Measurements from ENCODE around the gene AMBRA1. TPM values are rescaled to one million over a fixed set of nuclear protein-coding genes. Genes with fewer than 3 reads are reported as not detected.

Gene AMBRA1
- total RNA-seq, 1 donor from 2014 or later: 45.8 TPM

DNA sequence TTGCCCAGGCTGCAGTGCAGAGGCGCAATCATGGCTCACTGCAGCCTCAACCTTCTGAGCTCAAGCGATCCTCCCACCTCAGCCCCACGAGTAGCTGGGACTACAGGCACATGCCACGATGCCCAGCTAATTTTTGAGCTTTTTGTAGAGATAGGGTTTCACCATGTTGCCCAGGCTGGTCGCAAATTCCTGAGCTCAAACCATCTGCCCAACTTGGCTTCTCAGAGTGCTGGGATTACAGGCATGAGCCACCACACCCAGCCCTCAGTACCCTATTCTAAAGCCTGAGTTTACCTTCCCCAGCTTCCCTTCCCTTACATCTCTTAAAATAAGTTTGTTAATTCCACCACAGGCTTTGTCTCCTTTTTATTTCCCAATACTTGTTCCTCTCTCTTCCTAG lies 59.1 kb downstream of the AMBRA1 start:
- no peaks in the 10 kb centered on the region for H3K9me3 Mint-ChIP-seq
- TF ChIP-seq, protein P1, sequence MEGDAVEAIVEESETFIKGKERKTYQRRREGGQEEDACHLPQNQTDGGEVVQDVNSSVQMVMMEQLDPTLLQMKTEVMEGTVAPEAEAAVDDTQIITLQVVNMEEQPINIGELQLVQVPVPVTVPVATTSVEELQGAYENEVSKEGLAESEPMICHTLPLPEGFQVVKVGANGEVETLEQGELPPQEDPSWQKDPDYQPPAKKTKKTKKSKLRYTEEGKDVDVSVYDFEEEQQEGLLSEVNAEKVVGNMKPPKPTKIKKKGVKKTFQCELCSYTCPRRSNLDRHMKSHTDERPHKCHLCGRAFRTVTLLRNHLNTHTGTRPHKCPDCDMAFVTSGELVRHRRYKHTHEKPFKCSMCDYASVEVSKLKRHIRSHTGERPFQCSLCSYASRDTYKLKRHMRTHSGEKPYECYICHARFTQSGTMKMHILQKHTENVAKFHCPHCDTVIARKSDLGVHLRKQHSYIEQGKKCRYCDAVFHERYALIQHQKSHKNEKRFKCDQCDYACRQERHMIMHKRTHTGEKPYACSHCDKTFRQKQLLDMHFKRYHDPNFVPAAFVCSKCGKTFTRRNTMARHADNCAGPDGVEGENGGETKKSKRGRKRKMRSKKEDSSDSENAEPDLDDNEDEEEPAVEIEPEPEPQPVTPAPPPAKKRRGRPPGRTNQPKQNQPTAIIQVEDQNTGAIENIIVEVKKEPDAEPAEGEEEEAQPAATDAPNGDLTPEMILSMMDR (conservative IDR thresholded peaks at IDR 0.05): no peak
- H3K27ac Mint-ChIP-seq (ENCODE audit: unreplicated experiment): no peak overlapping the region
- no peak overlapping the region for H3K4me3 Mint-ChIP-seq
- H3K4me1 Mint-ChIP-seq: peaks cover 15% of the 10 kb centered on the region
- H3K36me3 Mint-ChIP-seq (ENCODE audit: low read depth): no peaks in the 10 kb centered on the region
- DNase-seq (ENCODE audit: low read depth, low spot score): no peak
- H3K27me3 Mint-ChIP-seq (ENCODE audit: low read depth): no peaks in the 10 kb centered on the region

DNA sequence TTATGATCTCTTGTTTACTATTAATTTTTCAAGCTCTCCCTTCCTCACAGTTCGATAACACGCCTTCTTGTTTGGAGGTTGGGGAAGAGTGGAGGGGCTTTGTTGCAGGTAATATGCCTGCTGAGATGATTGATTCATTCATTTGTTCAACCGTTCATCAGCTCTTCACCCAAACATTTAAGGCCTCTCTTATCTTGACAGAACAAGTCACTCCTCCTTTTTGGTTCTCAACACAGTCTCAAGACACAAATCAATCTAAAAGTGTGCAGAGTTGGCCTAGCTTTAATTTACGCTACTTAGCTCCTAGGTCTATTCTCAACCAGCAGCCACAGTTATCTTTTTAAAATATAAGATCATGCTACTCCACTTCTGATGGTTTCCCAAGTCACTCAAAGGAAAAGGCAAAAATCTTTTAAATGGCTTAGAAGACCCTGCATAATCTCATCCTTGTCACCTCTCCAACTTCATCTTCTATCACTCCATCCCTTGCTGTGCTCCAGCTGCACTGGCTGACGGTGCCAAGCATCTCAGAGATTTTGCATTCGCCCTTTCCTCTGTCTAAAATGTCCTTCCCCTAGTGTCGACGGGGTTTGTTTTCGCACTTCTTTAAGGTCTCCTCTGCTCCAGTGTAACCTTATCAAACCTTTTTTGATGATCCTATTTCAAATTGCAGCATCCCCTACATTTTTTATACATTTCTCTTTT lies 60.3 kb downstream of the AMBRA1 start:
- Mint-ChIP-seq H3K27ac (ENCODE audit: unreplicated experiment) (no peak overlapping the region), H3K9me3 (no peaks in the 10 kb centered on the region), H3K4me1 (peaks cover 21% of the 10 kb centered on the region), H3K4me3 (no peak overlapping the region), H3K36me3 (ENCODE audit: low read depth) (no peaks in the 10 kb centered on the region), H3K27me3 (ENCODE audit: low read depth) (no peaks in the 10 kb centered on the region)
- TF ChIP-seq, protein P1 (conservative IDR thresholded peaks at IDR 0.05): no peak
- DNase-seq (ENCODE audit: low read depth, low spot score): no peak

DNA sequence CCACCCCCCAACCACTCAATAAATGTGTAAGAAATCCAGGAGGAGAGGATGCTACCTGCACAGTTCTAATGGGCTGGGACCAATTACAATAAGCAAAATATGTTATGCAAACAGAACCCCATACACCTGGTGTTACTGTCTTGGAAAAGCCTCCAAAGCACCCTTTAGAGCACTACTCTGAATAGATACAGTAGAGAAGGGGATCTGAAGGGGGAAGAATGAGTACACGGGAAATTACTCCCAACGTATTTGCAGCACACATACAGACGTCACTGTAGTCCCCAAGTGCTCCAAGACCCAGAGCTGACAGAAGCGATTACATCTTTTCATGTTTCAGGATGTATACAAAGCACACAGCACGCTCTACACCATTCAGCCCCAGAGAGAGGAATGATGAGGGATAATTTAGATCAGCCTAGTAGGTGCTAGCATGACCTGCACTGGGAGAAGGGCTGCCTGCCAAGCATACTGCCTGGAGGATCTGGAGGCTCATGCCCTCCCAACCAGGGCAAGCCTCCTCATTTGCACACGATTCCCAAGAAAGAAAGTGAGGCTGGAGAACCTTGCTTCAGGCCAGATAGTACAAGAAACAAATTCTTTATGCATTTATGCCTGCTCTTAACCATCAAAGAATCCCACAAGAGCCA lies 63.8 kb downstream of the AMBRA1 start:
- no peaks in the 10 kb centered on the region for H3K36me3 Mint-ChIP-seq (ENCODE audit: low read depth)
- DNase-seq (ENCODE audit: low read depth, low spot score): no peak
- no peak overlapping the region for H3K27ac Mint-ChIP-seq (ENCODE audit: unreplicated experiment)

DNA sequence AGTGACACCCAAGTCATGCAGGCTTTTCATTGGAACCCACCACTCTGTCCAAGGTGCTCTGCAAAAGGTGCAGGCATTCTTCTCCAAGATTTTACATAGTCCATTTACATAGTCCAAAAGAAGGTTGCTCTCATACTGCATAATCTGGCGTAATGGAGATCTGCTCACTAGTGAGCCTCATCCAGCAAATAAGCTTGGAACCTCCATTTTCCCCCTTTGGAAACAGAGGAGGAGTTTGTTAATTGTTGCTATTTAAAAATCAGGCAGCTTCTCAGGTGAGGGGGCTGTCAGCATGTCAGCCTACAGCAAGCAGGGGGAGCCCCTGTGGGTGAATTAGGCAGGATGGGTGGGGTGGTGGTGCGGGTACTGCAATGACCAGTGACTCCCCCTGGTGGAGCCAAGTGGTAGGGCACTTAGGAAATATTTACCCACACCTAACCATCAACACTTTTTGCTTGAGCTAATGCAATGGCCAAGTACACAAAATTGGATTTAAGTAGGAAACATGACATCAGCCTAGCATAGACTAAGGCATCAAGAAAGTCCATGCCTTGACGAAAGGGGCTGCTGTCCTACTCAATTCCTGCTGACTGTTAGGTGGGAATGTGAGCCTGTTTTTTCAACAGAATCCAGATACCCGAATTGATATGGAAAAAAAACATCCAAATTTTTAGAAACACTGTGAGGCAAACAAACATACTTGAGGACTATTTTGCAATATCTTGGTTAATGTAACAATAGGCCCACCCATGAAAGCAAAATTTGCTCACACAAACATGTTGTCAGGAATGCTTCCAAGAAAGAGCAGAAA lies 64.5 kb downstream of the AMBRA1 start:
- H3K36me3 Mint-ChIP-seq (ENCODE audit: low read depth): no peaks in the 10 kb centered on the region
- H3K4me1 Mint-ChIP-seq: peaks cover 8% of the 10 kb centered on the region
- DNase-seq (ENCODE audit: low read depth, low spot score): peak; percentile 58
- no peak overlapping the region for H3K4me3 Mint-ChIP-seq
- H3K27me3 Mint-ChIP-seq (ENCODE audit: low read depth): no peaks in the 10 kb centered on the region
- H3K9me3 Mint-ChIP-seq: no peaks in the 10 kb centered on the region
- H3K27ac Mint-ChIP-seq (ENCODE audit: unreplicated experiment): no peak overlapping the region
- TF ChIP-seq, protein P1 (conservative IDR thresholded peaks at IDR 0.05): peak; percentile 87

More for the DNA sequence above, 63.8 kb downstream of the AMBRA1 start:
- H3K27me3 Mint-ChIP-seq (ENCODE audit: low read depth): no peaks in the 10 kb centered on the region
- H3K4me1 Mint-ChIP-seq: peaks cover 8% of the 10 kb centered on the region
- no peaks in the 10 kb centered on the region for H3K9me3 Mint-ChIP-seq
- no peak overlapping the region for H3K4me3 Mint-ChIP-seq
- TF ChIP-seq, protein P1 (conservative IDR thresholded peaks at IDR 0.05): no peak

DNA sequence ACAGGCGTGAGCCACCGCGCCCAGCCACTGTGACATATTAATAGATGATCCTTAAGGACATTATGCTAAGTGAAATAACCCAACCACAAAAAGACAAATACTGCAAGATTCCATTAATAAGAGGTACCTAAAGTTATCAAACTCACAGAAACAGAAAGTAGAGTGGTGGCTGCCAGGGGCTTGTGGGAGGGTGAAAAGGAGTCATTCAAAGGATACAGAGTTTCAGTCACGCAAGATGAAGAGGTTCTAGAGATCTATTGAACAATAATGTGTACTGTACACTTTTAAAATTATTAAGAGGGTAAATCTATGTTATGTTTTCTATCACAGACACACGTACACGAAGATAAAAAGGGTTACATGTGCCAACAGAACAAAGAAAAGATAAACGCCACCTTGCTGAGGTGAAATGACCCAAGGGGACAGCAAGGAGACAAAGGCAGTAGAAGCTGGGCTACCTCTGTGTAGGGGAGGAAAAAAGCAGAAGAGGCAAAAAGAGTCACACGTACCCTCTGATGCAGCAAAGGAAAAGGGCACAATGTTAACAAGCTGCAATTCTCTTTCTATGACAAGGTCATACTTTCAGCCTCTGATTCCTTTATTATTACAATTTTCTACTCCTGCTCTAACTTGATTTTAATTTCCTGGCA lies 65.3 kb downstream of the AMBRA1 start:
- TF ChIP-seq, protein P1 (conservative IDR thresholded peaks at IDR 0.05): no peak
- H3K4me3 Mint-ChIP-seq: no peak overlapping the region

More for the DNA sequence above, 65.3 kb downstream of the AMBRA1 start:
- no peaks in the 10 kb centered on the region for H3K27me3 Mint-ChIP-seq (ENCODE audit: low read depth)
- H3K36me3 Mint-ChIP-seq (ENCODE audit: low read depth): no peaks in the 10 kb centered on the region
- no peaks in the 10 kb centered on the region for H3K9me3 Mint-ChIP-seq
- no peak overlapping the region for H3K27ac Mint-ChIP-seq (ENCODE audit: unreplicated experiment)
- H3K4me1 Mint-ChIP-seq: peaks cover 9% of the 10 kb centered on the region
- DNase-seq (ENCODE audit: low read depth, low spot score): no peak

Measured in neural crest cell (in vitro differentiated cells).